ENCODE results near the gene CPNE7.

DNA sequence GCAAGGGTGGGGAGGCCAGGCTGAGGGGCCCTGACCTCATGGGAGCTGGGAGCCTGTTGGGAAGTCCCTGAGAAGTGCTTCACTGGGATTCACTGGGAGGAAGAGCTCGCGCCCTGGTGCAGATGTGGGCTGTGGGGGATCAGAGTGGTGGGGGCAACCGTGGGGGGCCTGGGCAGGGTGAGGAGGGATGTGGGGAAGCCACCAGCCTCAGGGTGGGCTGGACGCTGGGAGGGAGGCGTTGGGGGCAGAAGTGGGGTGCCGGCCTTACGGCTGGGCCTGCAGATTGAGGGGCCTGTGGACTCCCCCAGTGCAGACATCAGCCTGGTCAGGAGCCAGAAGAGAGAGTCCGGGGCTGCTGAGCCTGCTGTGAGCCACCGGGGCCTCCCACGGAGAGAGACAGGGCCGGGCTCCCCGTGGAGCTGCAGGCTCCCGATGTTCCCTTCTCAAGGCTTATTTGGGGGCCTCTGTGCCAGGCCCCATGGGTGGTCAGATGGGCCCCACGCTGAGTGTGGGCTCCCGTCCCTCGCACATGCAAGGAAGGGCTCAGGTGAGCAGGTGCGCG is 45.7 kb downstream of the CPNE7 start:
- no peak for TF ChIP-seq EZH2 (IDR thresholded peaks at IDR 0.05; ENCODE audit: borderline replicate concordance, low read depth, low read length, severe bottlenecking)
- TF ChIP-seq, protein P1, sequence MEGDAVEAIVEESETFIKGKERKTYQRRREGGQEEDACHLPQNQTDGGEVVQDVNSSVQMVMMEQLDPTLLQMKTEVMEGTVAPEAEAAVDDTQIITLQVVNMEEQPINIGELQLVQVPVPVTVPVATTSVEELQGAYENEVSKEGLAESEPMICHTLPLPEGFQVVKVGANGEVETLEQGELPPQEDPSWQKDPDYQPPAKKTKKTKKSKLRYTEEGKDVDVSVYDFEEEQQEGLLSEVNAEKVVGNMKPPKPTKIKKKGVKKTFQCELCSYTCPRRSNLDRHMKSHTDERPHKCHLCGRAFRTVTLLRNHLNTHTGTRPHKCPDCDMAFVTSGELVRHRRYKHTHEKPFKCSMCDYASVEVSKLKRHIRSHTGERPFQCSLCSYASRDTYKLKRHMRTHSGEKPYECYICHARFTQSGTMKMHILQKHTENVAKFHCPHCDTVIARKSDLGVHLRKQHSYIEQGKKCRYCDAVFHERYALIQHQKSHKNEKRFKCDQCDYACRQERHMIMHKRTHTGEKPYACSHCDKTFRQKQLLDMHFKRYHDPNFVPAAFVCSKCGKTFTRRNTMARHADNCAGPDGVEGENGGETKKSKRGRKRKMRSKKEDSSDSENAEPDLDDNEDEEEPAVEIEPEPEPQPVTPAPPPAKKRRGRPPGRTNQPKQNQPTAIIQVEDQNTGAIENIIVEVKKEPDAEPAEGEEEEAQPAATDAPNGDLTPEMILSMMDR (IDR thresholded peaks at IDR 0.05; ENCODE audit: borderline replicate concordance, extremely low read depth, low read length, poor library complexity, severe bottlenecking) = no peak
